GM23338 (cell line): ENCODE measurements around the gene VPS8. TPM values are rescaled to one million over a fixed set of nuclear protein-coding genes. Genes with fewer than 3 reads are reported as not detected.

ENCODE experiments used
- ATAC-seq: fragments of 200-7000 bp; cut with Tn5 transposase; 3 replicates; pipeline ENCODE4 v1.9.1; 2020
- DNase-seq: peaks from one replicate; pipeline ENCODE4 v3.0.0-alpha.2; 2015; ENCODE audit warnings: low spot score
- H2AFZ ChIP-seq: fragments of 200-600 bp; sonication (generic); 2 replicates; pipeline ENCODE4 v1.8.0; 2016; ENCODE audit warnings: antibody characterized with exemption, mild to moderate bottlenecking, moderate library complexity
- H3F3A ChIP-seq: fragments of 200-600 bp; sonication (generic); replicated peaks from 2 replicates; pipeline ENCODE4 v1.8.0; 2017; ENCODE audit warnings: antibody characterized with exemption, mixed run types, low read depth
- H3K27ac ChIP-seq: fragments of 200-600 bp; sonication (generic); 2 replicates; pipeline ENCODE4 v1.6.1; 2016; ENCODE audit warnings: low read depth
- H3K27me3 ChIP-seq: fragments of 200-600 bp; sonication (generic); 2 replicates; pipeline ENCODE4 v1.8.0; 2016; ENCODE audit warnings: mild to moderate bottlenecking, mixed run types, moderate library complexity; ENCODE audit not compliant: insufficient read depth
- H3K36me3 ChIP-seq: fragments of 200-600 bp; sonication (generic); 2 replicates; pipeline ENCODE4 v1.8.0; 2016; ENCODE audit warnings: mild to moderate bottlenecking; ENCODE audit not compliant: insufficient read depth
- H3K4me1 ChIP-seq: fragments of 200-600 bp; sonication (generic); 2 replicates; pipeline ENCODE4 v1.8.0; 2016; ENCODE audit warnings: mild to moderate bottlenecking, moderate library complexity; ENCODE audit not compliant: insufficient read depth
- H3K4me2 ChIP-seq: fragments of 200-600 bp; sonication (generic); 2 replicates; pipeline ENCODE4 v1.7.1; 2017; ENCODE audit warnings: mixed run types
- H3K4me3 ChIP-seq: fragments of 200-600 bp; sonication (generic); 2 replicates; pipeline ENCODE4 v1.6.1; 2016; ENCODE audit warnings: mixed run types
- H3K79me2 ChIP-seq: fragments of 200-600 bp; sonication (generic); replicated peaks from 2 replicates; pipeline ENCODE4 v1.8.0; 2017; ENCODE audit warnings: mild to moderate bottlenecking; ENCODE audit not compliant: insufficient read depth
- H3K9me2 ChIP-seq: fragments of 200-600 bp; sonication (generic); 2 replicates; pipeline ENCODE4 v1.8.0; 2017; ENCODE audit not compliant: insufficient read depth
- H4K20me1 ChIP-seq: fragments of 200-600 bp; sonication (generic); replicated peaks from 2 replicates; pipeline ENCODE4 v1.8.0; 2017; ENCODE audit warnings: mild to moderate bottlenecking; ENCODE audit not compliant: insufficient read depth
- H3K27ac Mint-ChIP-seq: 2 replicates; pipeline ENCODE4 v1.8.0; 2020; ENCODE audit warnings: inconsistent platforms, mild to moderate bottlenecking, moderate library complexity, mixed read lengths
- H3K27me3 Mint-ChIP-seq: 3 replicates; pipeline ENCODE4 v1.8.0; 2022; ENCODE audit warnings: low read depth, mild to moderate bottlenecking, moderate library complexity, mixed read lengths, inconsistent platforms; ENCODE audit not compliant: insufficient read depth, poor library complexity
- H3K36me3 Mint-ChIP-seq: 3 replicates; pipeline ENCODE4 v1.8.0; 2021; ENCODE audit warnings: low read depth, mild to moderate bottlenecking, inconsistent platforms, moderate library complexity, mixed read lengths
- H3K4me1 Mint-ChIP-seq: 3 replicates; pipeline ENCODE4 v1.8.0; 2020; ENCODE audit warnings: mild to moderate bottlenecking, inconsistent platforms, mixed read lengths
- H3K4me3 Mint-ChIP-seq: 3 replicates; pipeline ENCODE4 v1.8.0; 2021; ENCODE audit warnings: moderate library complexity, mild to moderate bottlenecking, inconsistent platforms, mixed read lengths
- H3K9me3 Mint-ChIP-seq: 3 replicates; pipeline ENCODE4 v1.8.0; 2020; ENCODE audit warnings: moderate library complexity, mild to moderate bottlenecking, inconsistent platforms, mixed read lengths
- CREB1 ChIP-seq: fragments of 250-450 bp; sonication (Bioruptor Pico); IDR thresholded peaks from 2 replicates; pipeline ENCODE4 v1.5.0; 2020; ENCODE audit warnings: low read depth, mild to moderate bottlenecking, moderate library complexity
- EZH2 ChIP-seq: fragments of 200-600 bp; sonication (generic); IDR thresholded peaks from one replicate; pipeline ENCODE4 v1.8.0; 2017; ENCODE audit warnings: antibody characterized with exemption, mild to moderate bottlenecking, low read depth; ENCODE audit not compliant: unreplicated experiment
- EZH2phosphoT487 ChIP-seq: fragments of 200-600 bp; sonication (generic); IDR thresholded peaks from one replicate; pipeline ENCODE4 v1.8.1; 2018; ENCODE audit warnings: antibody characterized with exemption; ENCODE audit not compliant: unreplicated experiment
- JUNB ChIP-seq: IDR thresholded peaks from one replicate; pipeline ENCODE4 v1.6.1; 2016; ENCODE audit warnings: antibody characterized with exemption; ENCODE audit not compliant: unreplicated experiment
- NANOG ChIP-seq: IDR thresholded peaks from 2 replicates; pipeline ENCODE4 v1.6.1; 2016; ENCODE audit warnings: antibody characterized with exemption, borderline replicate concordance
- POLR2AphosphoS5 ChIP-seq: IDR thresholded peaks from 2 replicates; pipeline ENCODE4 v1.6.1; 2016; ENCODE audit warnings: antibody characterized with exemption, low read depth
- STAT1 ChIP-seq: IDR thresholded peaks from one replicate; pipeline ENCODE4 v1.6.1; 2016; ENCODE audit warnings: antibody characterized with exemption; ENCODE audit not compliant: unreplicated experiment
- ZNF114 ChIP-seq: fragments of 250-450 bp; sonication (Bioruptor Pico); IDR thresholded peaks from 2 replicates; pipeline ENCODE4 v1.5.0; 2020; ENCODE audit warnings: mild to moderate bottlenecking, moderate library complexity
- ZNF331 ChIP-seq: fragments of 250-450 bp; sonication (Bioruptor Pico); IDR thresholded peaks from 2 replicates; pipeline ENCODE4 v1.5.0; 2020; ENCODE audit warnings: low read depth, mild to moderate bottlenecking, moderate library complexity
- polyA plus RNA-seq: library from polyadenylated mRNA; unstranded; fragments of >200 nt; fragmentation: Nextera tagmentation; extraction: Ambion mirVana; gene quantifications from 2 replicates; pipeline ENCODE4 v1.2.1, GENCODE V29; 2016
- total RNA-seq: library from RNA; depleted of rRNA; stranded (reverse); fragments of >200 nt; shearing (Covaris generic); gene quantifications from 2 replicates; pipeline ENCODE4 v1.2.3, GENCODE V29; 2014
- TF ChIP-seq, protein P1 (sequence below): fragments of 250-450 bp; sonication (Bioruptor Pico); IDR thresholded peaks from 2 replicates; pipeline ENCODE4 v1.5.0; 2020; ENCODE audit warnings: mild to moderate bottlenecking, moderate library complexity
- TF ChIP-seq, protein P2 (sequence below): IDR thresholded peaks from 2 replicates; pipeline ENCODE4 v1.6.1; 2016; ENCODE audit warnings: antibody characterized with exemption
- TF ChIP-seq, protein P3 (sequence below): IDR thresholded peaks from one replicate; pipeline ENCODE4 v1.6.1; 2018; ENCODE audit warnings: antibody characterized with exemption; ENCODE audit not compliant: unreplicated experiment
- TF ChIP-seq, protein P4 (sequence below), 2 experiments: fragments of 200-600 bp in 1 of 2; sonication (generic) in 1 of 2; conservative IDR thresholded peaks; 2 replicates each; pipeline versions ENCODE4 v1.5.1 to v1.6.1; 2016 to 2017; ENCODE audit warnings: antibody characterized with exemption in 2 of 2, low read depth in 2 of 2, mild to moderate bottlenecking in 2 of 2, moderate library complexity in 1 of 2

The VPS8 gene
- total and polyA plus RNA-seq, 2 experiments from 2014 or later = 17.3 to 45.5 TPM

DNA sequence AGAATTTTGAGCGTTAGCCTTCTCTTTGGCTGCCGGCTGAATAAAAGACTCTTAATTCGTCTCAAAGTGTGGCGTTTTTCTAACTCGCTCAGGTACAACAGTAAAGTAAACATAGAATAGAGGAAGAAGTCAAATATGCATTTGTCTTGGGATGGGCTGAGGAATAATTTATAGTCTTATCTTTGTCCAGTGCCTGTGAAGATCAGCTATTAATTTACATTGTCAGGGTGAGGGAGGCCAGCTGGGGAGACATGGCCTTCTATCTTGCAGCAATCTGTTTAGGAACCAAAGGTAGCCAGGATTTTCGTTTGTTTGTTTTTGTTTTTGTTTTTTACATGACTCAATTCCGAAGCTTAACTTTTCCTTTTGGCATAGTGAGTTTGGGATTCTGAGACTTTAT, 100.2 kb downstream of the VPS8 start:
- peaks cover 86% of the 10 kb centered on the region for H3K4me1 Mint-ChIP-seq
- ATAC-seq (no peak), DNase-seq (no peak)
- no peaks in the 10 kb centered on the region for H4K20me1 ChIP-seq
- H3K9me2 ChIP-seq = no peaks in the 10 kb centered on the region
- H3F3A ChIP-seq = no peaks in the 10 kb centered on the region
- peak overlapping the region; percentile 56 for H3K4me3 Mint-ChIP-seq
- no peaks in the 10 kb centered on the region for H3K27me3 ChIP-seq
- no peaks in the 10 kb centered on the region for H3K9me3 Mint-ChIP-seq
- no peaks in the 10 kb centered on the region for H3K79me2 ChIP-seq
- H3K4me1 ChIP-seq = peaks cover 68% of the 10 kb centered on the region
- peak overlapping the region; percentile 70 for H3K4me2 ChIP-seq
- H3K27ac ChIP-seq = peak overlapping the region; percentile 93
- peaks cover 2% of the 10 kb centered on the region for H3K27me3 Mint-ChIP-seq
- no peaks in the 10 kb centered on the region for H3K36me3 ChIP-seq
- no peak overlapping the region for H2AFZ ChIP-seq
- H3K4me3 ChIP-seq = peak overlapping the region; percentile 33
- H3K36me3 Mint-ChIP-seq = peaks cover 8% of the 10 kb centered on the region; the same call in 1 of the 3 replicates
- no peak for TF ChIP-seq STAT1
- TF ChIP-seq NANOG = no peak
- no peak for TF ChIP-seq JUNB
- TF ChIP-seq, protein P1, sequence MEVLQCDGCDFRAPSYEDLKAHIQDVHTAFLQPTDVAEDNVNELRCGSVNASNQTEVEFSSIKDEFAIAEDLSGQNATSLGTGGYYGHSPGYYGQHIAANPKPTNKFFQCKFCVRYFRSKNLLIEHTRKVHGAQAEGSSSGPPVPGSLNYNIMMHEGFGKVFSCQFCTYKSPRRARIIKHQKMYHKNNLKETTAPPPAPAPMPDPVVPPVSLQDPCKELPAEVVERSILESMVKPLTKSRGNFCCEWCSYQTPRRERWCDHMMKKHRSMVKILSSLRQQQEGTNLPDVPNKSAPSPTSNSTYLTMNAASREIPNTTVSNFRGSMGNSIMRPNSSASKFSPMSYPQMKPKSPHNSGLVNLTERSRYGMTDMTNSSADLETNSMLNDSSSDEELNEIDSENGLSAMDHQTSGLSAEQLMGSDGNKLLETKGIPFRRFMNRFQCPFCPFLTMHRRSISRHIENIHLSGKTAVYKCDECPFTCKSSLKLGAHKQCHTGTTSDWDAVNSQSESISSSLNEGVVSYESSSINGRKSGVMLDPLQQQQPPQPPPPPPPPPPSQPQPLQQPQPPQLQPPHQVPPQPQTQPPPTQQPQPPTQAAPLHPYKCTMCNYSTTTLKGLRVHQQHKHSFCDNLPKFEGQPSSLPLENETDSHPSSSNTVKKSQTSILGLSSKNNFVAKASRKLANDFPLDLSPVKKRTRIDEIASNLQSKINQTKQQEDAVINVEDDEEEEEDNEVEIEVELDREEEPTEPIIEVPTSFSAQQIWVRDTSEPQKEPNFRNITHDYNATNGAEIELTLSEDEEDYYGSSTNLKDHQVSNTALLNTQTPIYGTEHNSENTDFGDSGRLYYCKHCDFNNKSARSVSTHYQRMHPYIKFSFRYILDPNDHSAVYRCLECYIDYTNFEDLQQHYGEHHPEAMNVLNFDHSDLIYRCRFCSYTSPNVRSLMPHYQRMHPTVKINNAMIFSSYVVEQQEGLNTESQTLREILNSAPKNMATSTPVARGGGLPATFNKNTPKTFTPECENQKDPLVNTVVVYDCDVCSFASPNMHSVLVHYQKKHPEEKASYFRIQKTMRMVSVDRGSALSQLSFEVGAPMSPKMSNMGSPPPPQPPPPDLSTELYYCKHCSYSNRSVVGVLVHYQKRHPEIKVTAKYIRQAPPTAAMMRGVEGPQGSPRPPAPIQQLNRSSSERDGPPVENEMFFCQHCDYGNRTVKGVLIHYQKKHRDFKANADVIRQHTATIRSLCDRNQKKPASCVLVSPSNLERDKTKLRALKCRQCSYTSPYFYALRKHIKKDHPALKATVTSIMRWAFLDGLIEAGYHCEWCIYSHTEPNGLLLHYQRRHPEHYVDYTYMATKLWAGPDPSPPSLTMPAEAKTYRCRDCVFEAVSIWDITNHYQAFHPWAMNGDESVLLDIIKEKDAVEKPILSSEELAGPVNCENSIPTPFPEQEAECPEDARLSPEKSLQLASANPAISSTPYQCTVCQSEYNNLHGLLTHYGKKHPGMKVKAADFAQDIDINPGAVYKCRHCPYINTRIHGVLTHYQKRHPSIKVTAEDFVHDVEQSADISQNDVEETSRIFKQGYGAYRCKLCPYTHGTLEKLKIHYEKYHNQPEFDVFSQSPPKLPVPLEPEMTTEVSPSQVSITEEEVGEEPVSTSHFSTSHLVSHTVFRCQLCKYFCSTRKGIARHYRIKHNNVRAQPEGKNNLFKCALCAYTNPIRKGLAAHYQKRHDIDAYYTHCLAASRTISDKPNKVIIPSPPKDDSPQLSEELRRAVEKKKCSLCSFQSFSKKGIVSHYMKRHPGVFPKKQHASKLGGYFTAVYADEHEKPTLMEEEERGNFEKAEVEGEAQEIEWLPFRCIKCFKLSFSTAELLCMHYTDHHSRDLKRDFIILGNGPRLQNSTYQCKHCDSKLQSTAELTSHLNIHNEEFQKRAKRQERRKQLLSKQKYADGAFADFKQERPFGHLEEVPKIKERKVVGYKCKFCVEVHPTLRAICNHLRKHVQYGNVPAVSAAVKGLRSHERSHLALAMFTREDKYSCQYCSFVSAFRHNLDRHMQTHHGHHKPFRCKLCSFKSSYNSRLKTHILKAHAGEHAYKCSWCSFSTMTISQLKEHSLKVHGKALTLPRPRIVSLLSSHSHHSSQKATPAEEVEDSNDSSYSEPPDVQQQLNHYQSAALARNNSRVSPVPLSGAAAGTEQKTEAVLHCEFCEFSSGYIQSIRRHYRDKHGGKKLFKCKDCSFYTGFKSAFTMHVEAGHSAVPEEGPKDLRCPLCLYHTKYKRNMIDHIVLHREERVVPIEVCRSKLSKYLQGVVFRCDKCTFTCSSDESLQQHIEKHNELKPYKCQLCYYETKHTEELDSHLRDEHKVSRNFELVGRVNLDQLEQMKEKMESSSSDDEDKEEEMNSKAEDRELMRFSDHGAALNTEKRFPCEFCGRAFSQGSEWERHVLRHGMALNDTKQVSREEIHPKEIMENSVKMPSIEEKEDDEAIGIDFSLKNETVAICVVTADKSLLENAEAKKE (CRISPR knock-in tag) = no peak
- TF ChIP-seq, protein P2, sequence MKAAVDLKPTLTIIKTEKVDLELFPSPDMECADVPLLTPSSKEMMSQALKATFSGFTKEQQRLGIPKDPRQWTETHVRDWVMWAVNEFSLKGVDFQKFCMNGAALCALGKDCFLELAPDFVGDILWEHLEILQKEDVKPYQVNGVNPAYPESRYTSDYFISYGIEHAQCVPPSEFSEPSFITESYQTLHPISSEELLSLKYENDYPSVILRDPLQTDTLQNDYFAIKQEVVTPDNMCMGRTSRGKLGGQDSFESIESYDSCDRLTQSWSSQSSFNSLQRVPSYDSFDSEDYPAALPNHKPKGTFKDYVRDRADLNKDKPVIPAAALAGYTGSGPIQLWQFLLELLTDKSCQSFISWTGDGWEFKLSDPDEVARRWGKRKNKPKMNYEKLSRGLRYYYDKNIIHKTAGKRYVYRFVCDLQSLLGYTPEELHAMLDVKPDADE = no peak
- no peak for TF ChIP-seq CREB1 (CRISPR knock-in tag)
- TF ChIP-seq ZNF114 (CRISPR knock-in tag) = no peak
- no peak for TF ChIP-seq EZH2phosphoT487
- TF ChIP-seq ZNF331 (CRISPR knock-in tag) = no peak
- TF ChIP-seq POLR2AphosphoS5 = no peak
- TF ChIP-seq, protein P3, sequence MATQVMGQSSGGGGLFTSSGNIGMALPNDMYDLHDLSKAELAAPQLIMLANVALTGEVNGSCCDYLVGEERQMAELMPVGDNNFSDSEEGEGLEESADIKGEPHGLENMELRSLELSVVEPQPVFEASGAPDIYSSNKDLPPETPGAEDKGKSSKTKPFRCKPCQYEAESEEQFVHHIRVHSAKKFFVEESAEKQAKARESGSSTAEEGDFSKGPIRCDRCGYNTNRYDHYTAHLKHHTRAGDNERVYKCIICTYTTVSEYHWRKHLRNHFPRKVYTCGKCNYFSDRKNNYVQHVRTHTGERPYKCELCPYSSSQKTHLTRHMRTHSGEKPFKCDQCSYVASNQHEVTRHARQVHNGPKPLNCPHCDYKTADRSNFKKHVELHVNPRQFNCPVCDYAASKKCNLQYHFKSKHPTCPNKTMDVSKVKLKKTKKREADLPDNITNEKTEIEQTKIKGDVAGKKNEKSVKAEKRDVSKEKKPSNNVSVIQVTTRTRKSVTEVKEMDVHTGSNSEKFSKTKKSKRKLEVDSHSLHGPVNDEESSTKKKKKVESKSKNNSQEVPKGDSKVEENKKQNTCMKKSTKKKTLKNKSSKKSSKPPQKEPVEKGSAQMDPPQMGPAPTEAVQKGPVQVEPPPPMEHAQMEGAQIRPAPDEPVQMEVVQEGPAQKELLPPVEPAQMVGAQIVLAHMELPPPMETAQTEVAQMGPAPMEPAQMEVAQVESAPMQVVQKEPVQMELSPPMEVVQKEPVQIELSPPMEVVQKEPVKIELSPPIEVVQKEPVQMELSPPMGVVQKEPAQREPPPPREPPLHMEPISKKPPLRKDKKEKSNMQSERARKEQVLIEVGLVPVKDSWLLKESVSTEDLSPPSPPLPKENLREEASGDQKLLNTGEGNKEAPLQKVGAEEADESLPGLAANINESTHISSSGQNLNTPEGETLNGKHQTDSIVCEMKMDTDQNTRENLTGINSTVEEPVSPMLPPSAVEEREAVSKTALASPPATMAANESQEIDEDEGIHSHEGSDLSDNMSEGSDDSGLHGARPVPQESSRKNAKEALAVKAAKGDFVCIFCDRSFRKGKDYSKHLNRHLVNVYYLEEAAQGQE = no peak
- TF ChIP-seq EZH2 = no peak
- TF ChIP-seq, protein P4, sequence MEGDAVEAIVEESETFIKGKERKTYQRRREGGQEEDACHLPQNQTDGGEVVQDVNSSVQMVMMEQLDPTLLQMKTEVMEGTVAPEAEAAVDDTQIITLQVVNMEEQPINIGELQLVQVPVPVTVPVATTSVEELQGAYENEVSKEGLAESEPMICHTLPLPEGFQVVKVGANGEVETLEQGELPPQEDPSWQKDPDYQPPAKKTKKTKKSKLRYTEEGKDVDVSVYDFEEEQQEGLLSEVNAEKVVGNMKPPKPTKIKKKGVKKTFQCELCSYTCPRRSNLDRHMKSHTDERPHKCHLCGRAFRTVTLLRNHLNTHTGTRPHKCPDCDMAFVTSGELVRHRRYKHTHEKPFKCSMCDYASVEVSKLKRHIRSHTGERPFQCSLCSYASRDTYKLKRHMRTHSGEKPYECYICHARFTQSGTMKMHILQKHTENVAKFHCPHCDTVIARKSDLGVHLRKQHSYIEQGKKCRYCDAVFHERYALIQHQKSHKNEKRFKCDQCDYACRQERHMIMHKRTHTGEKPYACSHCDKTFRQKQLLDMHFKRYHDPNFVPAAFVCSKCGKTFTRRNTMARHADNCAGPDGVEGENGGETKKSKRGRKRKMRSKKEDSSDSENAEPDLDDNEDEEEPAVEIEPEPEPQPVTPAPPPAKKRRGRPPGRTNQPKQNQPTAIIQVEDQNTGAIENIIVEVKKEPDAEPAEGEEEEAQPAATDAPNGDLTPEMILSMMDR (conservative IDR thresholded peaks at IDR 0.05; ENCODE audit: low read depth in 2 of 2) = no peak
- H3K27ac Mint-ChIP-seq = peak overlapping the region; percentile 80
